Measurements from ENCODE around the gene MED9. TPM values are rescaled to one million over a fixed set of nuclear protein-coding genes. Genes with fewer than 3 reads are reported as not detected.

Gene MED9
- total and polyA plus RNA-seq, 4 donors: 10.8 to 15.4 (median 13.3) TPM

DNA sequence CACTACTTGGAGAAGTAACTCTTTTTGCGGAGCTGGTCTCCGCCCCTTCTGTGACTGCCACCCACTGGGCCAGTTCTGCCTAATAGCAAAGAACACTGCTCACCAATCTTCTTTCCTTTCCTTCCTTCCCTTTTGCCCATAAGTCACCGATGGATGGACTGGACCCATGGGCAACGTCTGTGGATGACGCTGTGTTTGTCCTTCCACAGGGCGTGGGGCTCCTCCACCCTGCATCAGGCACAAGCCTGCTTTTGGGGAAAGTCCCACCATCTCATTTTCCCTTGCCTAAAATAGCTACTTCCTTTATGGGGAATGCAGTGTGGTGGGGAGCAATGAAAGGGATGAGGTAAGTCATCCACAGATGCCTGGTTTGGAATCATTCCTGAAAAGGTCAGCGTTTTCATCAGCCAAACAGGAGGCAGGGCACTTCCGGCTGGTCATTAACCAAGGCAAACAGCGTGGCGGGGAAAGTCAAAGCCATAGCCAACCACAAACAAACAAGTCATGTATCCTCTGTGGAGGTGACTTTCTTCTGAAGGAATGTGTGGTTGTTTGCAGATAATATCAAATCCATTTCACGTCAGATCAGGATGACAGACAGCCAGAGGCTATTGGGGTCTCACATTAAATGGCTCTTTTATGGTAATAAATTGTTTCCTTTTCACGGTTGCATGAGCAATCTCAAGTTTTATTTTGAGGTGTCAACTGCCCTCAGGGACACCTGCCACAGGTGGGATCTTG lies 30.7 kb upstream of the MED9 start:
- H3K4me1 ChIP-seq (ENCODE audit: control insufficient read depth in 5 of 5, insufficient read depth in 5 of 5, low read length in 5 of 5): peaks cover 0 to 9% (median 0%) of the 10 kb centered on the region in 5 donors
- DNase-seq: peak; percentile 35 to 55 (median 35)
- 44 to 59% methylated on average over 12 of the region's 12 CpGs for WGBS, 2 donors
- H3K4me3 ChIP-seq: no peak overlapping the region
- no peak overlapping the region for H3K9ac ChIP-seq (ENCODE audit: insufficient read depth in 1 of 2, low read length in 2 of 2)
- H3K9me3 ChIP-seq (ENCODE audit: control insufficient read depth in 4 of 4, insufficient read depth in 3 of 4, low read length in 3 of 4): no peaks in the 10 kb centered on the region
- no peaks in the 10 kb centered on the region for H3K36me3 ChIP-seq (ENCODE audit: control insufficient read depth in 4 of 4, insufficient read depth in 4 of 4, low read length in 4 of 4)
- peak; percentile 67 for ATAC-seq (ENCODE audit: insufficient read depth, low FRiP score)
- H3K27ac ChIP-seq (ENCODE audit: low read depth in 1 of 2, low read length in 1 of 2): peak overlapping the region in 1 of 2 donors; percentile 50
- TF ChIP-seq, protein P1, sequence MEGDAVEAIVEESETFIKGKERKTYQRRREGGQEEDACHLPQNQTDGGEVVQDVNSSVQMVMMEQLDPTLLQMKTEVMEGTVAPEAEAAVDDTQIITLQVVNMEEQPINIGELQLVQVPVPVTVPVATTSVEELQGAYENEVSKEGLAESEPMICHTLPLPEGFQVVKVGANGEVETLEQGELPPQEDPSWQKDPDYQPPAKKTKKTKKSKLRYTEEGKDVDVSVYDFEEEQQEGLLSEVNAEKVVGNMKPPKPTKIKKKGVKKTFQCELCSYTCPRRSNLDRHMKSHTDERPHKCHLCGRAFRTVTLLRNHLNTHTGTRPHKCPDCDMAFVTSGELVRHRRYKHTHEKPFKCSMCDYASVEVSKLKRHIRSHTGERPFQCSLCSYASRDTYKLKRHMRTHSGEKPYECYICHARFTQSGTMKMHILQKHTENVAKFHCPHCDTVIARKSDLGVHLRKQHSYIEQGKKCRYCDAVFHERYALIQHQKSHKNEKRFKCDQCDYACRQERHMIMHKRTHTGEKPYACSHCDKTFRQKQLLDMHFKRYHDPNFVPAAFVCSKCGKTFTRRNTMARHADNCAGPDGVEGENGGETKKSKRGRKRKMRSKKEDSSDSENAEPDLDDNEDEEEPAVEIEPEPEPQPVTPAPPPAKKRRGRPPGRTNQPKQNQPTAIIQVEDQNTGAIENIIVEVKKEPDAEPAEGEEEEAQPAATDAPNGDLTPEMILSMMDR (IDR thresholded peaks at IDR 0.05; ENCODE audit: control extremely low read depth, extremely low read depth): no peak
- H3K27me3 ChIP-seq (ENCODE audit: control insufficient read depth in 3 of 3, insufficient read depth in 3 of 3, low read length in 2 of 3): no peaks in the 10 kb centered on the region

DNA sequence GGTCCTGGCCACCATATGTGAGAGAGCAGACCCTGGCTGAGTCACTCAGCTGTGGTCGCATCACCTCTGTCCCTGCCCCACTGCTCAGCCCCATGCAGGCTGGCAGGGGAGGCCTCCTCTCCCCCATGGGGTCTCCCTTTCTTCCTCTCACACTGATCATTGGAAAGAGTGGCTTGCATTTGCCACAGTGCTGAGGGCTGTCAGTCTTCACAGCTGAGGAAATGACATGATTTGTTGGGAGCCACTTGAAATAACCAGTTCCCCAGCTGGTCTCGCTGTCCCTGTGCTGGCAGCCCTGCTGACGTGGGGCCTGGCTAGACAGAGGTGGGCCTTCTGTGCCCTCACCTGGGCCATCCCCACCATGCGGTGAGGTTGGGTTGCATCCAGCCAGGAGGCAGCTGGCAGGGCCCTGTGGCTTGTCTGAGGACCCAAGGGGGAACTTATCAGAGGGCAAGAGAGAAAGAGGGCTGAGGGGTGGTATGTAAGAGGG lies 30.1 kb upstream of the MED9 start:
- ATAC-seq (ENCODE audit: insufficient read depth, low FRiP score) (no peak), DNase-seq (peak in 1 of 3 donors; percentile 22)
- 71 to 81% methylated on average over 4 of the region's 4 CpGs for WGBS, 2 donors
- TF ChIP-seq, protein P1 (IDR thresholded peaks at IDR 0.05; ENCODE audit: control extremely low read depth, extremely low read depth): no peak
- no peaks in the 10 kb centered on the region for H3K36me3 ChIP-seq (ENCODE audit: control insufficient read depth in 4 of 4, insufficient read depth in 4 of 4, low read length in 4 of 4)
- H3K4me1 ChIP-seq (ENCODE audit: control insufficient read depth in 5 of 5, insufficient read depth in 5 of 5, low read length in 5 of 5): peaks cover 0 to 9% (median 0%) of the 10 kb centered on the region in 5 donors
- peak overlapping the region in 1 of 2 donors; percentile 50 for H3K27ac ChIP-seq (ENCODE audit: low read depth in 1 of 2, low read length in 1 of 2)
- no peaks in the 10 kb centered on the region for H3K27me3 ChIP-seq (ENCODE audit: control insufficient read depth in 3 of 3, insufficient read depth in 3 of 3, low read length in 2 of 3)
- H3K4me3 ChIP-seq: no peak overlapping the region
- H3K9me3 ChIP-seq (ENCODE audit: control insufficient read depth in 4 of 4, insufficient read depth in 3 of 4, low read length in 3 of 4): no peaks in the 10 kb centered on the region
- no peak overlapping the region for H3K9ac ChIP-seq (ENCODE audit: insufficient read depth in 1 of 2, low read length in 2 of 2)

DNA sequence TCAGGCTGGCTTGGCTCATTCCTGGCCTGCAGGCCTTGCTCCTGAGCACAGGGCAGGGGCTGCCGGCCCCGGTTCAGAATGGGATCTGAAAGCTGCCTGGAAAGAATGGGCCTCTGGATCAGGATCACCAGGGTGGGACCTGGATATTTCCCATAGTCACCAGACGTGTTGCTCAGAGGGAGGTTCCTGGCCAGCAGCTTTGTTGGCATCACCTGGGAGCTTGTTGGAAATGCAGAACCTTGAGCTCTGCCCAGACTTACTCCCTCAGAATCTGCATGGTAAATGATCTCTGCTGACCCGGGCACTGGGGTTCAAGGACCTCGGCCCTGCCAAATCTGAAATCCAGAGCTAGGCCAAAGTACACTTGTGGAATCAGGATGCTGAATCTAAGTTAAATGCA lies 29.5 kb upstream of the MED9 start:
- DNase-seq: no peak
- H3K36me3 ChIP-seq (ENCODE audit: control insufficient read depth in 4 of 4, insufficient read depth in 4 of 4, low read length in 4 of 4): no peaks in the 10 kb centered on the region
- WGBS, 2 donors: 93 to 98% methylated on average over 5 of the region's 5 CpGs
- peaks cover 0 to 9% (median 0%) of the 10 kb centered on the region in 5 donors for H3K4me1 ChIP-seq (ENCODE audit: control insufficient read depth in 5 of 5, insufficient read depth in 5 of 5, low read length in 5 of 5)
- H3K27ac ChIP-seq (ENCODE audit: low read depth in 1 of 2, low read length in 1 of 2): no peak overlapping the region
- ATAC-seq (ENCODE audit: insufficient read depth, low FRiP score): no peak
- TF ChIP-seq, protein P1 (IDR thresholded peaks at IDR 0.05; ENCODE audit: control extremely low read depth, extremely low read depth): no peak
- H3K9ac ChIP-seq (ENCODE audit: insufficient read depth in 1 of 2, low read length in 2 of 2): no peak overlapping the region
- H3K4me3 ChIP-seq: no peak overlapping the region
- H3K27me3 ChIP-seq (ENCODE audit: control insufficient read depth in 3 of 3, insufficient read depth in 3 of 3, low read length in 2 of 3): no peaks in the 10 kb centered on the region
- H3K9me3 ChIP-seq (ENCODE audit: control insufficient read depth in 4 of 4, insufficient read depth in 3 of 4, low read length in 3 of 4): no peaks in the 10 kb centered on the region
